GM12875 (cell line): Measurements from ENCODE around the gene TCFL5.

Source experiments
- H3K4me3 ChIP-seq: one replicate; pipeline ENCODE4 v1.5.1; 2011; ENCODE audit warnings: low read depth, low read length, control low read depth
- CTCF ChIP-seq: IDR thresholded peaks from 2 replicates; pipeline ENCODE4 v1.5.1; 2011; ENCODE audit warnings: low read depth, mild to moderate bottlenecking, control low read depth, inconsistent platforms, low read length, moderate library complexity, borderline replicate concordance; ENCODE audit not compliant: insufficient read depth

TCFL5 gene

DNA sequence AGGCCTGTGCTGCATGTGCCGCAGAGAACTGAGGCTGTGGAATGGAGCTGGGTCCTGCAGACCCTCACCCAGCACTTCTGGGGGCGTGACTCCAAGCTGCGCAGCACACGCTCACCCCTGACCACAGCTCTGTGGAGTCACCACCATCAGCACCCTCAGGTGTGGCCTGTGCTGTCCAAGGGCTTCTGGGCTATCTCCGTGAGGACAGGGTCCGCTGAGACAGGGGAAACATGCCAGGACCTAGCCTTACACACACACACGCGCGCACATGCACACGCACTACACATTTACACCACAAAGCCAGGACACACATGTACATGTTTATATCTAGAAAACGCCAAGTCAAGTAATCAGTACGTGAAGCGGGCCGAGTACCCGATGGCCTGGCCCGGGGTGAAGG, 26.8 kb upstream of the TCFL5 start:
- no peak overlapping the region for H3K4me3 ChIP-seq
- TF ChIP-seq CTCF, result no peak

DNA sequence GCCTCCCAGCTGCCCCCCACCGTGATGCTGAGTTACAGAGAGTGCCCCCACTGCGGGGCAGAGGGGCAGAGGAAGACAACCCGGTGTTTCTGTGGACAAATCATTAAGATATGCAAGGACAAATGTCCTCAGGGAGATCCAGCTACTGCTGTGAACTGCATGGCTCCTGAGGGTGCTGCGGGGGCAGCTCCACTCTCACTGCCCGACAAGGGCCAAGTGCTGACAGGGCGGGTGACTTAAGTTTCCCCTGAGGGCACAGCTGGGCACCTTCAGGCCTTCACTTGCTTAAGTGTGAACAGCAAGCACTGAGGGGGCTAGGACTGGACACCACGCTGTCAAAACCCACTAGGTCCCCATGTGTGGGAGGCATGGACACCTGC, 26.2 kb upstream of the TCFL5 start:
- H3K4me3 ChIP-seq, result no peak overlapping the region
- no peak for TF ChIP-seq CTCF

DNA sequence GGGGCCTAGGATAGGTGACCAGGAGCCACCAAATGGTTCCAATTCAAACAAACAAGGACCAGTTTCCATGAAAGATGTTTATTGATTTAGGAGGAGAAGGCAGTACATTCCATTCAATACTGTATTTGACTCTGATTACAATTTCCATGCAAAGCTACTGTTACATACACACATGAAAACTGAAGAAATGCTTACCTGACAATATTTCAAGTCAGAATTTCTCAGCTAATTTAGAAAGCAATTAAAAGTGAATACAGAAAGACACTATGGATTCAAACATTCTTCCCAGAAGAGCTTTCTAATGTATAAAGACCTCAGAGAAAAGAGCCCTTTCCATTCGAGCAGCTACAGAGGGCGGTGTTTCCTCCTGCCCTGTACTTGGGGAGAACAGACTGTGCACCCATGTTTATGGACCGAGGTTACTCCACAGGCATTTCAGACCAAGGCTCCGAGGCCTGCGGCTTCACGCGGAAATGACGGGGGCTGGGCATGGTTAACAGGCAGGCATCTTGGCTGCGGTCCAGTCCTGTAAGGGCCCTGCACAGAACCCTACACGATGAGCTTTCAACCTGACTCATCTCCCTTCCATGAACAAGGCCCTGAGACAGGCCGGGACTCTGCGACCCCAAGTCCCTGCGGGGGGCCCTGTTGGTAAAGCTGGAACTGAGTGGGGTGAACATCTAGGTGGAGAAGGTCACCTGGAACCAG, 25.7 kb upstream of the TCFL5 start:
- H3K4me3 ChIP-seq, result no peak overlapping the region
- TF ChIP-seq CTCF, result no peak

GRCh38 chr20:62886709-62887058, 25.1 kb upstream of the TCFL5 start:
- H3K4me3 ChIP-seq, result no peak overlapping the region
- no peak for TF ChIP-seq CTCF

GRCh38 chr20:62885896-62886708, 24.5 kb upstream of the TCFL5 start:
- TF ChIP-seq CTCF, result no peak
- no peak overlapping the region for H3K4me3 ChIP-seq

- H3K4me3 ChIP-seq, result no peak overlapping the region
- no peak for TF ChIP-seq CTCF
Measured at GRCh38 chr20:62885046-62885895, 23.6 kb upstream of the TCFL5 start.
